Neural cell (in vitro differentiated cells): ENCODE measurements around the gene KRT83. TPM values are rescaled to one million over a fixed set of nuclear protein-coding genes. Genes with fewer than 3 reads are reported as not detected.

Experiments used
- H2AFZ ChIP-seq: fragments of 200-600, 300-800 bp; sonication (generic), shearing (Covaris generic); 2 replicates; pipeline ENCODE4 v1.6.0; 2014; ENCODE audit warnings: low read depth, mild to moderate bottlenecking, antibody characterized with exemption, low read length, moderate library complexity
- H3F3A ChIP-seq: fragments of 200-600 bp; shearing (Covaris generic); 2 replicates; pipeline ENCODE4 v1.6.1; 2016; ENCODE audit warnings: mild to moderate bottlenecking, moderate library complexity, mixed read lengths, antibody characterized with exemption, low read length; ENCODE audit not compliant: insufficient read depth, poor library complexity, severe bottlenecking
- H3K27ac ChIP-seq: fragments of 200-600, 300-800 bp; sonication (generic), shearing (Covaris generic); 2 replicates; pipeline ENCODE4 v1.5.1; 2014; ENCODE audit warnings: mild to moderate bottlenecking, low read length, moderate library complexity
- H3K27me3 ChIP-seq: fragments of 300-800, 200-600 bp; sonication (generic), shearing (Covaris generic); 2 replicates; pipeline ENCODE4 v1.6.0; 2014; ENCODE audit warnings: mild to moderate bottlenecking, low read depth, low read length, moderate library complexity; ENCODE audit not compliant: insufficient read depth
- H3K36me3 ChIP-seq: fragments of 300-800, 200-600 bp; sonication (generic), shearing (Covaris generic); 2 replicates; pipeline ENCODE4 v1.5.1; 2014; ENCODE audit warnings: mild to moderate bottlenecking, antibody characterized with exemption, low read length, moderate library complexity; ENCODE audit not compliant: insufficient read depth
- H3K4me2 ChIP-seq: fragments of 300-800, 200-600 bp; sonication (generic), shearing (Covaris generic); 2 replicates; pipeline ENCODE4 v1.6.0; 2014; ENCODE audit warnings: mild to moderate bottlenecking, low read length
- H3K4me3 ChIP-seq: fragments of 300-800, 200-600 bp; sonication (generic), shearing (Covaris generic); 2 replicates; pipeline ENCODE4 v1.5.1; 2014; ENCODE audit warnings: mild to moderate bottlenecking, low read length, moderate library complexity
- H3K79me2 ChIP-seq: fragments of 200-600 bp; shearing (Covaris generic); replicated peaks from 2 replicates; pipeline ENCODE4 v1.6.0; 2014; ENCODE audit warnings: mild to moderate bottlenecking, low read length, moderate library complexity; ENCODE audit not compliant: insufficient read depth
- H3K9ac ChIP-seq: fragments of 300-800, 200-600 bp; sonication (generic), shearing (Covaris generic); 2 replicates; pipeline ENCODE4 v1.6.1; 2016; ENCODE audit warnings: mild to moderate bottlenecking, low read length, mixed read lengths
- H3K9me2 ChIP-seq: fragments of 200-600 bp; shearing (Covaris generic); 2 replicates; pipeline ENCODE4 v1.6.1; 2016; ENCODE audit warnings: mild to moderate bottlenecking, low read length, mixed read lengths; ENCODE audit not compliant: insufficient read depth
- H3K9me3 ChIP-seq: fragments of 200-600, 300-800 bp; sonication (generic), shearing (Covaris generic); 2 replicates; pipeline ENCODE4 v1.6.1; 2016; ENCODE audit warnings: mild to moderate bottlenecking, mixed run types, low read length, moderate library complexity, mixed read lengths
- H4K20me1 ChIP-seq: fragments of 200-600 bp; shearing (Covaris generic); 2 replicates; pipeline ENCODE4 v1.6.1; 2016; ENCODE audit warnings: mild to moderate bottlenecking, mixed run types; ENCODE audit not compliant: insufficient read depth
- CTCF ChIP-seq: fragments of 450-650 bp; IDR thresholded peaks from 2 replicates; pipeline ENCODE4 v1.5.1; 2014; ENCODE audit warnings: antibody characterized with exemption, mild to moderate bottlenecking, moderate library complexity; ENCODE audit not compliant: poor library complexity, severe bottlenecking
- EP300 ChIP-seq: fragments of 450-650 bp; conservative IDR thresholded peaks from 2 replicates; pipeline ENCODE4 v1.6.1; 2014; ENCODE audit warnings: antibody characterized with exemption, mild to moderate bottlenecking, moderate library complexity; ENCODE audit not compliant: poor library complexity, severe bottlenecking
- EZH2 ChIP-seq: fragments of 200-600, 300-800 bp; shearing (Covaris generic), sonication (generic); IDR thresholded peaks from 2 replicates; pipeline ENCODE4 v1.6.1; 2014; ENCODE audit warnings: antibody characterized with exemption, low read length, borderline replicate concordance, mild to moderate bottlenecking; ENCODE audit not compliant: insufficient read depth, poor library complexity, severe bottlenecking
- MXI1 ChIP-seq: fragments of 450-650 bp; conservative IDR thresholded peaks from 2 replicates; pipeline ENCODE4 v1.6.1; 2014; ENCODE audit warnings: antibody characterized with exemption, mild to moderate bottlenecking; ENCODE audit not compliant: poor library complexity, severe bottlenecking
- POLR2AphosphoS5 ChIP-seq: IDR thresholded peaks from 2 replicates; pipeline ENCODE4 v1.6.1; 2012
- RAD21 ChIP-seq: fragments of 450-650 bp; conservative IDR thresholded peaks from 2 replicates; pipeline ENCODE4 v1.6.1; 2014; ENCODE audit warnings: antibody characterized with exemption, mild to moderate bottlenecking, moderate library complexity
- SMC3 ChIP-seq: fragments of 450-650 bp; conservative IDR thresholded peaks from 2 replicates; pipeline ENCODE4 v1.6.1; 2014; ENCODE audit warnings: antibody characterized with exemption, mild to moderate bottlenecking, moderate library complexity; ENCODE audit not compliant: poor library complexity
- TAF1 ChIP-seq: IDR thresholded peaks from 2 replicates; pipeline ENCODE4 v1.6.1; 2012; ENCODE audit warnings: low read depth
- polyA plus RNA-seq: library from polyadenylated mRNA; depleted of rRNA; stranded (reverse); fragments of >200 nt; gene quantifications from 2 replicates; pipeline ENCODE4 v1.2.3, GENCODE V29; 2014
- TF ChIP-seq, protein P1 (sequence below): IDR thresholded peaks from 2 replicates; pipeline ENCODE4 v1.6.1; 2012; ENCODE audit warnings: borderline replicate concordance

KRT83 gene
- polyA plus RNA-seq, 1 donor from 2014 or later = not detected

- Histone ChIP-seq H3K36me3 (no peaks in the 10 kb centered on the region), H3K4me2 (no peak overlapping the region), H2AFZ (peak overlapping the region; percentile 74), H3K79me2 (no peaks in the 10 kb centered on the region), H3F3A (no peaks in the 10 kb centered on the region), H3K9ac (peak overlapping the region; percentile 44), H3K27ac (no peak overlapping the region), H3K27me3 (no peaks in the 10 kb centered on the region), H3K9me3 (no peaks in the 10 kb centered on the region), H4K20me1 (no peaks in the 10 kb centered on the region), H3K9me2 (no peaks in the 10 kb centered on the region), H3K4me3 (peak overlapping the region; percentile 57)
- TF ChIP-seq POLR2AphosphoS5 = no peak
- TF ChIP-seq CTCF = peak; percentile 92
- TF ChIP-seq RAD21 = peak; percentile 69
- TF ChIP-seq EZH2 = no peak
- no peak for TF ChIP-seq TAF1
- TF ChIP-seq SMC3 = peak; percentile 63
- TF ChIP-seq, protein P1, sequence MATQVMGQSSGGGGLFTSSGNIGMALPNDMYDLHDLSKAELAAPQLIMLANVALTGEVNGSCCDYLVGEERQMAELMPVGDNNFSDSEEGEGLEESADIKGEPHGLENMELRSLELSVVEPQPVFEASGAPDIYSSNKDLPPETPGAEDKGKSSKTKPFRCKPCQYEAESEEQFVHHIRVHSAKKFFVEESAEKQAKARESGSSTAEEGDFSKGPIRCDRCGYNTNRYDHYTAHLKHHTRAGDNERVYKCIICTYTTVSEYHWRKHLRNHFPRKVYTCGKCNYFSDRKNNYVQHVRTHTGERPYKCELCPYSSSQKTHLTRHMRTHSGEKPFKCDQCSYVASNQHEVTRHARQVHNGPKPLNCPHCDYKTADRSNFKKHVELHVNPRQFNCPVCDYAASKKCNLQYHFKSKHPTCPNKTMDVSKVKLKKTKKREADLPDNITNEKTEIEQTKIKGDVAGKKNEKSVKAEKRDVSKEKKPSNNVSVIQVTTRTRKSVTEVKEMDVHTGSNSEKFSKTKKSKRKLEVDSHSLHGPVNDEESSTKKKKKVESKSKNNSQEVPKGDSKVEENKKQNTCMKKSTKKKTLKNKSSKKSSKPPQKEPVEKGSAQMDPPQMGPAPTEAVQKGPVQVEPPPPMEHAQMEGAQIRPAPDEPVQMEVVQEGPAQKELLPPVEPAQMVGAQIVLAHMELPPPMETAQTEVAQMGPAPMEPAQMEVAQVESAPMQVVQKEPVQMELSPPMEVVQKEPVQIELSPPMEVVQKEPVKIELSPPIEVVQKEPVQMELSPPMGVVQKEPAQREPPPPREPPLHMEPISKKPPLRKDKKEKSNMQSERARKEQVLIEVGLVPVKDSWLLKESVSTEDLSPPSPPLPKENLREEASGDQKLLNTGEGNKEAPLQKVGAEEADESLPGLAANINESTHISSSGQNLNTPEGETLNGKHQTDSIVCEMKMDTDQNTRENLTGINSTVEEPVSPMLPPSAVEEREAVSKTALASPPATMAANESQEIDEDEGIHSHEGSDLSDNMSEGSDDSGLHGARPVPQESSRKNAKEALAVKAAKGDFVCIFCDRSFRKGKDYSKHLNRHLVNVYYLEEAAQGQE = no peak
- no peak for TF ChIP-seq MXI1
- no peak for TF ChIP-seq EP300
Measured at GRCh38 chr12:52278575-52279421, 42.4 kb downstream of the KRT83 start.

GRCh38 chr12:52277486-52278245 is 43.5 kb downstream of the KRT83 start:
- Histone ChIP-seq H3K4me2 (no peak overlapping the region), H3K9me2 (no peaks in the 10 kb centered on the region), H2AFZ (no peak overlapping the region), H3K9me3 (no peaks in the 10 kb centered on the region), H3K79me2 (no peaks in the 10 kb centered on the region), H3K36me3 (no peaks in the 10 kb centered on the region), H3K27me3 (no peaks in the 10 kb centered on the region), H3F3A (no peaks in the 10 kb centered on the region), H4K20me1 (no peaks in the 10 kb centered on the region), H3K9ac (no peak overlapping the region), H3K4me3 (no peak overlapping the region), H3K27ac (no peak overlapping the region)
- TF ChIP-seq EP300 (no peak), TAF1 (no peak), CTCF (no peak), SMC3 (no peak), RAD21 (no peak), POLR2AphosphoS5 (no peak), MXI1 (no peak), EZH2 (no peak)
- TF ChIP-seq, protein P1 = no peak
